GM18517 (cell line): ENCODE results near the gene PCDH1.

Experiments used
- ATAC-seq: cut with Tn5 transposase; IDR thresholded peaks from one replicate; pipeline ENCODE4 v1.9.1; 2021; ENCODE audit warnings: mild to moderate bottlenecking, moderate library complexity; ENCODE audit not compliant: unreplicated experiment

PCDH1 gene

DNA sequence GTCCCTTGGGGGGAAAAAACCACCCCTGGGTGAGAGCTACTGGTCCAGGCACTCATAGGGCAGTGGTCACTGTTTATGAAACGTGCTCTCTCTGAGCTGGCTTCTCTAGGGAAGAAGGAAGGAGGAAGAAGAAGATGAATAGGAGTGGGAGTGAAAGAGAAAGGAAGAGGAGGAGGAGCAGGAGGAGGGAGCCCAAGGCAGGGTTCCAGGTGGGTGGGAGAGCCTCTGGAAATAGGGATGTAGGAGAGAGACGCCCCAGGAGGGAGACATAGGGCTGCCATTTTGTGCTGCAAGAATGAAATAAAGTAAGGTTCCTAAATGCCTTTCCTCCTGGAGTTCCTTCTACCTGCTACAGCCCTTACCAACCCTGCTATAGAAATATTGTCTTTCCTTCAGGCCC, 65.7 kb downstream of the PCDH1 start:
- ATAC-seq: no peak

- no peak for ATAC-seq
Measured at GRCh38 chr5:141811287-141812155, 66.7 kb downstream of the PCDH1 start.

- no peak for ATAC-seq
Measured at GRCh38 chr5:141810702-141811101, 67.5 kb downstream of the PCDH1 start.

- no peak for ATAC-seq
Measured at GRCh38 chr5:141809380-141810096, 68.7 kb downstream of the PCDH1 start.

DNA sequence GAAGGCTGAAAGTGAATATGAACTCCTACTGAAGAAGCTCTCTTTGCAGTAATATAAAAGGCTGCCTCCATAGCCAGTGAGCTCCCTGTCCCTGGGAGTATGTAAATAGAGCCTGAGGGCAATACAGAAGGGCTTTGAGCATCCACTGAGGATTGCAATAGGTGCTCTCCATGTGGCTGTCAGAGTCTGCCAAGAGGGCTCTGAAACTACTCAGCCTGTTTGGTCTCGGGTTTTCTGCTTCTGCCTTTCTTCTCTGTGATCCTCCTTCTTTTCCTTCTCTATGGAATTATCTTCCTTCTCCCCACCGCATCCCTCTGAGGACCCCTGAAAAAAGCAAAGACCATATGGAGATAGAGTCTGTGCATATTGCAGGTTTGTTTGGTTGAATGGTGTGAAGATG, 69.4 kb downstream of the PCDH1 start:
- no peak for ATAC-seq

DNA sequence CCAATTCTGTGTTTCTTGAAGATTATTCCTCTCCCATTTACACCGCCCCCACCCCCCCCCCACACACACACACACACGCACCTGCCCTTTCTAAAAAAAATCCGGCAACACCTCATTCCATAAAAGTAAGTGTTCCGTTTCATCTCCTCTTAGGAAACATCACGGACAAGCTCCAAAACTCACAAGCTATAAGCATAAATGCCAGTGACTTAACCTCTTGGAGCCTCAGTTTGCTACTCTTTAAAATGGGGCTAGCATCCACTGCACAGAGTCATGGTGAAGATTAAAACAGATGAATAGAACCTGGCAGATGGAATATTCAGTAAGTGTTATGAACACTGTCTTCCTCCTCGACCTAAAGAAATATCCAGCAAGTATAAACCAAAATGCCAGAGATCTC, 70.5 kb downstream of the PCDH1 start:
- ATAC-seq: no peak

DNA sequence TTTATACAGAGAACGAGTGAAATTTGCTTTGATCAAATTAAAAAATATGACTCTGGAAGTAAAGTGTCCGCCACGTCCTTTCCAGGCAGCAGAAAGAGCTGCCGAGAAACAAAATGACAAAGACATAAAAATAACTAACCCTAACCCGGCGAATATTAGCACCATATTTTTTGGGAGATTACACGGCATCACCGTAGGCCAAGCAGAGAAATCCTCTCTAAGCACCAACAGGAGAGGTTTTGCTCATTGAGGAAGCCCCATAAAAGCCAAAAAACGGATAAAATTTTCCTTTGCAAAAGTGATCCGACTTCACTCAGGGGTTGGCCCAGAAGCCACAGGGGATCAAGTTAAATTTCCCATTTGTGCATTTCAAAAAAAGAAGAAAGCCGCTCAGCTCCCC, 70.9 kb downstream of the PCDH1 start:
- no peak for ATAC-seq

DNA sequence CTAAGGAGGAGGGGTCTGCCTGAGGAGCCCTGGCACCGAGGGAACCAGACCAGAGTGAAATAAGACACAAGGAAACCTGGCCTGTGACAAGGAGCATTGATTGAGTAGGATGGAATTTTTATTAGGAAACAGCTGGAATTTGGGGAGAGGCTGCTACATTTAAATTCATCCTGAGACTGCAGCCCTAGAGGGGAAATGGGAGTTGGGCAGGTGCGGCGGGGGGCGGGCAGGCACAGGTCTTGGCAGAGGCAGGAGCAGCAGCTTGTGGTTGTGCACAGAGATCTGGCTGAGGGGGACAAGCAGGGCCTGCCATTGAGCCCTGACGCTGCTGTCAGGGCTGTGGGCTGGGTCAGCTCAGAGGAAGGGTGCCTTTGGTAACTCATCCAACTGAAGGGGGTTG, 71.6 kb downstream of the PCDH1 start:
- no peak for ATAC-seq

- no peak for ATAC-seq
Measured at GRCh38 chr5:141805874-141806595, 72.2 kb downstream of the PCDH1 start.

DNA sequence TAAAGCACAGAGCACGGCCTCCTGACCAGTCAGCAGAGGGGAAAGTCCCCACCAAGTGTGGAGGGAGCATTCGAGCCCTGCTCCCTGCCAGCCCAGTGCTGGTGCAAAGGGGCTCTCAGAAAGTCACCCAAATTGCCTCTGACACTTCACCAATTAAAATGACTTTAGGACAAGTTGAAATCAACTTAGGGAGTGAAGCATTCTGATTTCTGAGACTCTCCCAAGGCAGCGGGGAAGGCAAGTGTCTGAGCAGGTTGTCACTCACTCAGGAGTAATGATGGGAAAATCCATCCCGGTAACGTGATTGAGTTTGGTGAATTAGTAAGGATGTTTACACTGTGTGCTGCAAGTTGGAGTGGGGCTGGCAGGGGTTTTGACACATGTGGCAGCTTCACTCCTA, 73.7 kb downstream of the PCDH1 start:
- ATAC-seq: no peak
